SK-N-MC (cell line): Measurements from ENCODE around the gene TET1.

Experiments used
- EZH2 ChIP-seq: fragments of 200-600 bp; sonication (generic); IDR thresholded peaks from one replicate; pipeline ENCODE4 v1.6.1; 2017; ENCODE audit warnings: antibody characterized with exemption
- POLR2AphosphoS5 ChIP-seq: IDR thresholded peaks from 2 replicates; pipeline ENCODE4 v1.6.1; 2012; ENCODE audit warnings: mild to moderate bottlenecking, low read depth, low read length, borderline replicate concordance

DNA sequence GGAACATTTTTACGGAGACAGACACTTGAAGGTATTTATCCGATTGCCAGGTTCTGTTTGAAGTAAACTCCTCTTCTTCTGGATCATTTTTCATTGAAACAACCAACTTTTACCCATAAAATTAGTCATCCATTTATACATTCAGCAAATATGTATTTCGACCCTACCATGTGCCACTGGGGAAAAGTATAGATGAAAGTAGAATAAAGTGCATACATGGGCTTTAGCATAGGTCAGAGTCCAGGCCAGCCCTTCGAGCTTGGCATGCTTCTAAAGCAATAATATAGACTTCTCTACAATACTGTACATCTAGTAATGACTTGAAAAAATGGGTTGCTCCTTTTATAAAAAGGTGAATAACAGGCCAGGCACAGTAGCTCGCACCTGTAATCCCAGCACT lies 42.9 kb upstream of the TET1 start:
- TF ChIP-seq EZH2, result no peak
- no peak for TF ChIP-seq POLR2AphosphoS5
